Epithelial cell of proximal tubule (primary cell): ENCODE measurements around the gene MCM7. TPM values are rescaled to one million over a fixed set of nuclear protein-coding genes. Genes with fewer than 3 reads are reported as not detected.
"Not testable (repeated sequence)": the region's sequence is repeated elsewhere in the genome, so short reads cannot be mapped to it uniquely, and the experiment has no call there.

ENCODE experiments used
- DNase-seq: peaks from one replicate; pipeline ENCODE4 v3.0.0-alpha.2; 2011; ENCODE audit warnings: low read depth
- H3K4me3 ChIP-seq: 2 replicates; pipeline ENCODE4 v1.5.1; 2011; ENCODE audit warnings: low read depth, mild to moderate bottlenecking, low read length
- CTCF ChIP-seq: conservative IDR thresholded peaks from 2 replicates; pipeline ENCODE4 v1.5.1; 2012; ENCODE audit warnings: low read depth, mild to moderate bottlenecking, low read length
- total RNA-seq: library from RNA; depleted of rRNA; stranded (reverse); fragments of >200 nt; gene quantifications from 2 replicates; pipeline ENCODE4 v1.2.3, GENCODE V29; 2015

MCM7 gene
- total RNA-seq: 188 and 355 TPM in 2 replicates

GRCh38 chr7:100101016-100101862 lies at the start of gene MCM7, which contains the start of gene AP4M1:
Gene MCM7, minus strand, starts transcription at chr7:100101397. Its CDS starts 103 bp downstream, at chr7:100101294.
Gene AP4M1, plus strand, starts transcription at chr7:100101643. Its CDS starts 72 bp downstream, at chr7:100101715.
- TF ChIP-seq CTCF: no peak
- DNase-seq: peak; percentile 69
- peak within 1 kb of the TSS; percentile 74 for H3K4me3 ChIP-seq

GRCh38 chr7:100148559-100149328 lies 47.5 kb upstream of the MCM7 start, which contains the start of gene LAMTOR4:
Gene LAMTOR4, plus strand, starts transcription at chr7:100148918. Its CDS starts 55 bp downstream, at chr7:100148973.
- H3K4me3 ChIP-seq: peak within 1 kb of the TSS; percentile 99
- peak; percentile 87 for DNase-seq
- no peak for TF ChIP-seq CTCF

GRCh38 chr7:100148225-100148558 lies 47.0 kb upstream of the MCM7 start:
- peak overlapping the region; percentile 99 for H3K4me3 ChIP-seq
- no peak for TF ChIP-seq CTCF
- DNase-seq: no peak

GRCh38 chr7:100147278-100147677 lies 46.1 kb upstream of the MCM7 start:
- no peak for TF ChIP-seq CTCF
- no peak for DNase-seq
- no peak overlapping the region for H3K4me3 ChIP-seq

GRCh38 chr7:100146350-100146749 lies 45.2 kb upstream of the MCM7 start:
- DNase-seq, H3K4me3 ChIP-seq: not testable (repeated sequence)

GRCh38 chr7:100142461-100142860 lies 41.3 kb upstream of the MCM7 start:
- no peak for TF ChIP-seq CTCF
- no peak overlapping the region for H3K4me3 ChIP-seq
- no peak for DNase-seq

- no peak overlapping the region for H3K4me3 ChIP-seq
- no peak for DNase-seq
Observed at GRCh38 chr7:100141555-100141949, 40.4 kb upstream of the MCM7 start.

More at GRCh38 chr7:100141555-100141949, 40.4 kb upstream of the MCM7 start:
- no peak for TF ChIP-seq CTCF
